Measurements from ENCODE around the gene DNAAF5.

GRCh38 chr7:778968-779451, 52.5 kb downstream of the DNAAF5 start:
- TF ChIP-seq KDM5B (IDR thresholded peaks at IDR 0.05; ENCODE audit: insufficient replicate concordance, low read depth, low read length) (no peak), DACH1 (IDR thresholded peaks at IDR 0.05; ENCODE audit: partially characterized antibody) (no peak), ZC3H11A (IDR thresholded peaks at IDR 0.05; ENCODE audit: low read depth, low read length) (no peak), CTBP1 (IDR thresholded peaks at IDR 0.05; ENCODE audit: borderline replicate concordance) (no peak), RFX1 (IDR thresholded peaks at IDR 0.05) (no peak), NONO (IDR thresholded peaks at IDR 0.05; ENCODE audit: low read depth in 2 of 2, low read length in 1 of 2) (no peak), POLR2A (conservative IDR thresholded peaks at IDR 0.05) (no peak)
- TF ChIP-seq, protein P1, sequence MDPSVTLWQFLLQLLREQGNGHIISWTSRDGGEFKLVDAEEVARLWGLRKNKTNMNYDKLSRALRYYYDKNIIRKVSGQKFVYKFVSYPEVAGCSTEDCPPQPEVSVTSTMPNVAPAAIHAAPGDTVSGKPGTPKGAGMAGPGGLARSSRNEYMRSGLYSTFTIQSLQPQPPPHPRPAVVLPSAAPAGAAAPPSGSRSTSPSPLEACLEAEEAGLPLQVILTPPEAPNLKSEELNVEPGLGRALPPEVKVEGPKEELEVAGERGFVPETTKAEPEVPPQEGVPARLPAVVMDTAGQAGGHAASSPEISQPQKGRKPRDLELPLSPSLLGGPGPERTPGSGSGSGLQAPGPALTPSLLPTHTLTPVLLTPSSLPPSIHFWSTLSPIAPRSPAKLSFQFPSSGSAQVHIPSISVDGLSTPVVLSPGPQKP (CRISPR knock-in tag; IDR thresholded peaks at IDR 0.05): no peak
- TF ChIP-seq, protein P2, sequence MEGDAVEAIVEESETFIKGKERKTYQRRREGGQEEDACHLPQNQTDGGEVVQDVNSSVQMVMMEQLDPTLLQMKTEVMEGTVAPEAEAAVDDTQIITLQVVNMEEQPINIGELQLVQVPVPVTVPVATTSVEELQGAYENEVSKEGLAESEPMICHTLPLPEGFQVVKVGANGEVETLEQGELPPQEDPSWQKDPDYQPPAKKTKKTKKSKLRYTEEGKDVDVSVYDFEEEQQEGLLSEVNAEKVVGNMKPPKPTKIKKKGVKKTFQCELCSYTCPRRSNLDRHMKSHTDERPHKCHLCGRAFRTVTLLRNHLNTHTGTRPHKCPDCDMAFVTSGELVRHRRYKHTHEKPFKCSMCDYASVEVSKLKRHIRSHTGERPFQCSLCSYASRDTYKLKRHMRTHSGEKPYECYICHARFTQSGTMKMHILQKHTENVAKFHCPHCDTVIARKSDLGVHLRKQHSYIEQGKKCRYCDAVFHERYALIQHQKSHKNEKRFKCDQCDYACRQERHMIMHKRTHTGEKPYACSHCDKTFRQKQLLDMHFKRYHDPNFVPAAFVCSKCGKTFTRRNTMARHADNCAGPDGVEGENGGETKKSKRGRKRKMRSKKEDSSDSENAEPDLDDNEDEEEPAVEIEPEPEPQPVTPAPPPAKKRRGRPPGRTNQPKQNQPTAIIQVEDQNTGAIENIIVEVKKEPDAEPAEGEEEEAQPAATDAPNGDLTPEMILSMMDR (IDR thresholded peaks at IDR 0.05 in 2 of 3, conservative IDR thresholded peaks at IDR 0.05 in 1 of 3; ENCODE audit: insufficient read depth in 2 of 3, low read depth in 1 of 3, low read length in 3 of 3): no peak
- TF ChIP-seq, protein P3, sequence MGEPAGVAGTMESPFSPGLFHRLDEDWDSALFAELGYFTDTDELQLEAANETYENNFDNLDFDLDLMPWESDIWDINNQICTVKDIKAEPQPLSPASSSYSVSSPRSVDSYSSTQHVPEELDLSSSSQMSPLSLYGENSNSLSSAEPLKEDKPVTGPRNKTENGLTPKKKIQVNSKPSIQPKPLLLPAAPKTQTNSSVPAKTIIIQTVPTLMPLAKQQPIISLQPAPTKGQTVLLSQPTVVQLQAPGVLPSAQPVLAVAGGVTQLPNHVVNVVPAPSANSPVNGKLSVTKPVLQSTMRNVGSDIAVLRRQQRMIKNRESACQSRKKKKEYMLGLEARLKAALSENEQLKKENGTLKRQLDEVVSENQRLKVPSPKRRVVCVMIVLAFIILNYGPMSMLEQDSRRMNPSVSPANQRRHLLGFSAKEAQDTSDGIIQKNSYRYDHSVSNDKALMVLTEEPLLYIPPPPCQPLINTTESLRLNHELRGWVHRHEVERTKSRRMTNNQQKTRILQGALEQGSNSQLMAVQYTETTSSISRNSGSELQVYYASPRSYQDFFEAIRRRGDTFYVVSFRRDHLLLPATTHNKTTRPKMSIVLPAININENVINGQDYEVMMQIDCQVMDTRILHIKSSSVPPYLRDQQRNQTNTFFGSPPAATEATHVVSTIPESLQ (CRISPR knock-in tag; IDR thresholded peaks at IDR 0.05): no peak

Data from K562 (cell line).